Duodenal mucosa (tissue), 2 donors: Measurements from ENCODE around the gene SLC25A45.

Experiments
- H3K27ac ChIP-seq: one replicate; pipeline ENCODE4 v1.7.0; 2013; ENCODE audit warnings: low read depth, low read length
- H3K27me3 ChIP-seq, 2 donors: one replicate each; pipeline ENCODE4 v1.7.0; 2013; ENCODE audit warnings: low read length in 2 of 2, control low read depth in 1 of 2; ENCODE audit not compliant: insufficient read depth in 2 of 2, control insufficient read depth in 1 of 2
- H3K36me3 ChIP-seq, 2 donors: one replicate each; pipeline ENCODE4 v1.7.0; 2013; ENCODE audit warnings: low read length in 2 of 2, control low read depth in 1 of 2; ENCODE audit not compliant: insufficient read depth in 2 of 2, control insufficient read depth in 1 of 2
- H3K4me1 ChIP-seq, 2 donors: one replicate each; pipeline ENCODE4 v1.7.0; 2013; ENCODE audit warnings: low read length in 2 of 2, control low read depth in 1 of 2; ENCODE audit not compliant: insufficient read depth in 2 of 2, control insufficient read depth in 1 of 2
- H3K4me3 ChIP-seq, 2 donors: one replicate each; pipeline ENCODE4 v1.7.0; 2013; ENCODE audit warnings: low read length in 2 of 2, low read depth in 1 of 2
- H3K9ac ChIP-seq, 2 donors: one replicate each; pipeline ENCODE4 v1.7.0; 2013; ENCODE audit warnings: low read length in 2 of 2, low read depth in 1 of 2
- H3K9me3 ChIP-seq, 2 donors: one replicate each; pipeline ENCODE4 v1.7.0; 2013; ENCODE audit warnings: low read length in 2 of 2, control low read depth in 1 of 2; ENCODE audit not compliant: control insufficient read depth in 1 of 2

Gene SLC25A45

GRCh38 chr11:65386307-65387140, 4.1 kb upstream of the SLC25A45 start, which contains the start of gene FRMD8:
Gene FRMD8, plus strand, starts transcription at chr11:65386637. Its CDS starts 400 bp downstream, at chr11:65387037.
- Histone ChIP-seq H3K4me3 (peak within 1 kb of the TSS; percentile 79 to 86), H3K4me1 (peaks cover 44 to 66% of the 10 kb centered on the region in 2 donors)

GRCh38 chr11:65384301-65384889, 1.9 kb upstream of the SLC25A45 start:
- Histone ChIP-seq H3K9me3 (no peaks in the 10 kb centered on the region), H3K4me1 (peaks cover 56 to 72% of the 10 kb centered on the region in 2 donors), H3K4me3 (no peak overlapping the region), H3K27me3 (no peaks in the 10 kb centered on the region), H3K36me3 (peaks cover 0 to 5% of the 10 kb centered on the region in 2 donors), H3K9ac (peak overlapping the region in 1 of 2 donors; percentile 10), H3K27ac (peak overlapping the region; percentile 63)

More at GRCh38 chr11:65386307-65387140, 4.1 kb upstream of the SLC25A45 start, which contains the start of gene FRMD8:
- Histone ChIP-seq H3K9me3 (no peaks in the 10 kb centered on the region), H3K27ac (peak within 1 kb of the TSS; percentile 90), H3K36me3 (peaks cover 0 to 15% of the 10 kb centered on the region in 2 donors), H3K9ac (peak within 1 kb of the TSS; percentile 91 to 93), H3K27me3 (no peaks in the 10 kb centered on the region)

- Histone ChIP-seq H3K4me3 (no peak overlapping the region), H3K9ac (no peak overlapping the region), H3K4me1 (peaks cover 57 to 72% of the 10 kb centered on the region in 2 donors)
Measured at GRCh38 chr11:65383778-65384177, 1.3 kb upstream of the SLC25A45 start.

DNA sequence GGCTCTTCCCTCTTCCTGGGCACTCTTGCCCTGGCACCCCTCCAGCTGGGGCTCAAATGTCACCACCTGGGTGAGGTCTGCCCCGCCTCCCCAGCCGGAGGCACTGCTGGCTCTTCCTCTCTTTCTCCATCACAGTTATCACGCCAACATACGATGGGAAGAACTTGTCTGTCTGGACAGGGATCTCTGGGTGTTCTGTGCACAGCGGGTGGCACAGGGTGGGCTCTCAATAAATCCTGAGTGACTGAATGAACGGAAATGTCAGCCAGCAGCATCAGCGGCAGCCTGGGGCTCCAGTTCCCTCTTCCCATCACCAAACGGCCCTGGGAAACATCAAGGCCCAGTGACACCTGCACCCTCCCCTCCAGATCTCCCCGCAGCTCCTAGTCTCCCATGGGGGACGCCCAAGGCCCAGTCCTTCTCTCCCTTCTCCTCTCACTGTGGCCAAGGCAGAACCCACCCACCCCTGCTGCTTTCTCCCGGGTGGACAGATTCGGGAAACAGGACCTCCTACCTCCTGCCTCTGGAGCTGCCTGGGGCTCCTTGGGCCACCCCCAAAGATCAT, 440 bp upstream of the SLC25A45 start:
- H3K9me3 ChIP-seq = no peaks in the 10 kb centered on the region
- H3K27me3 ChIP-seq = no peaks in the 10 kb centered on the region
- H3K4me1 ChIP-seq = peaks cover 57 to 72% of the 10 kb centered on the region in 2 donors
- peak overlapping the region; percentile 66 to 72 for H3K4me3 ChIP-seq
- no peaks in the 10 kb centered on the region for H3K36me3 ChIP-seq
- H3K27ac ChIP-seq = peak overlapping the region; percentile 99
- H3K9ac ChIP-seq = peak overlapping the region; percentile 76 to 90

More at GRCh38 chr11:65383778-65384177, 1.3 kb upstream of the SLC25A45 start:
- Histone ChIP-seq H3K9me3 (no peaks in the 10 kb centered on the region), H3K27ac (peak overlapping the region; percentile 63), H3K36me3 (no peaks in the 10 kb centered on the region), H3K27me3 (no peaks in the 10 kb centered on the region)

- no peaks in the 10 kb centered on the region for H3K36me3 ChIP-seq
- no peaks in the 10 kb centered on the region for H3K9me3 ChIP-seq
- H3K9ac ChIP-seq = peak overlapping the region; percentile 76 to 90
- H3K27ac ChIP-seq = peak overlapping the region; percentile 99
- peak overlapping the region; percentile 66 to 72 for H3K4me3 ChIP-seq
- H3K27me3 ChIP-seq = no peaks in the 10 kb centered on the region
- peaks cover 55 to 67% of the 10 kb centered on the region in 2 donors for H3K4me1 ChIP-seq
Measured at GRCh38 chr11:65381716-65382032, 772 bp downstream of the SLC25A45 start.

DNA sequence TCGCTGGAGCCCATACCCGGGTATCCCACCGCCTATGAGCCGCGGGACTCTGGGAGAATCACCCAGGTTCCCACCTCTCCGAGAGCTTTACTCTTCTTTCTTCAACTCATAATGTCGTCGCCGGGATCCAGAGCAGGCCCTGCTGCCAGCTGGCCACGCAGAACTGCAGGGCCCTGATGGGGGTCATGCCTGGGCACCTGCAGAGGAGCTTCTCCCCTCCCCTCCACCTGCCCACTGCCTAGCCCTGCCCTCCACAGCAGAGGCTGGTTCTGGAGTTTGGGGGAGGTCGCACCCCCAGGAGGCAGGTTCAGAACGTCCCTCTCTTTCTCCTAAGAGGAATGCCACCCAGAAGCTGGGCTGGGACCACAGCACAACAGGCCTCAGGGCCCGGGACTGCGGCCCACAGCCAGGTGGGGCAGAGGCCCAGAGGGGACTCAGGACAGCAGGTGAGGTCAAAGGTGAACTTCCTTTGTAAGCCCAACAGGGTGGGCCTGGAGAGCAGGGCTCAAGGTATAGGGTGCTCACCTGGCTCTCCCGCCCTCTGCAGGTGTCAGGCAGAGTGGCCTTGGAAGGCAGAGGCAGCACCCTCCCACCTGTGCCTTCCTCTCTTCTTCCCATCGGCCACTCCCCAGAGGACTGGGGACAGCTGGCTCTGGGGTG, 1.9 kb downstream of the SLC25A45 start:
- H3K9ac ChIP-seq = peak overlapping the region; percentile 12 to 35
- H3K36me3 ChIP-seq = no peaks in the 10 kb centered on the region
- peaks cover 52 to 62% of the 10 kb centered on the region in 2 donors for H3K4me1 ChIP-seq
- H3K27me3 ChIP-seq = no peaks in the 10 kb centered on the region
- peak overlapping the region in 1 of 2 donors; percentile 18 for H3K4me3 ChIP-seq
- H3K27ac ChIP-seq = peak overlapping the region; percentile 47
- H3K9me3 ChIP-seq = no peaks in the 10 kb centered on the region

GRCh38 chr11:65379698-65380459, 2.6 kb downstream of the SLC25A45 start:
- peak overlapping the region; percentile 5 for H3K27ac ChIP-seq

GRCh38 chr11:65378928-65379638, 3.4 kb downstream of the SLC25A45 start:
- no peaks in the 10 kb centered on the region for H3K27me3 ChIP-seq
- no peaks in the 10 kb centered on the region for H3K9me3 ChIP-seq
- H3K9ac ChIP-seq = peak overlapping the region; percentile 12 to 35
- H3K4me1 ChIP-seq = peaks cover 50 to 64% of the 10 kb centered on the region in 2 donors
- no peak overlapping the region for H3K27ac ChIP-seq
- H3K36me3 ChIP-seq = no peaks in the 10 kb centered on the region
- H3K4me3 ChIP-seq = peak overlapping the region; percentile 2 to 25

More at GRCh38 chr11:65379698-65380459, 2.6 kb downstream of the SLC25A45 start:
- Histone ChIP-seq H3K36me3 (no peaks in the 10 kb centered on the region), H3K4me1 (peaks cover 50 to 63% of the 10 kb centered on the region in 2 donors), H3K27me3 (no peaks in the 10 kb centered on the region), H3K9ac (peak overlapping the region; percentile 12 to 35), H3K9me3 (no peaks in the 10 kb centered on the region), H3K4me3 (peak overlapping the region in 1 of 2 donors; percentile 10)
